Transverse colon (tissue), 4 donors: ENCODE measurements around the gene KCNH1. TPM values are rescaled to one million over a fixed set of nuclear protein-coding genes. Genes with fewer than 3 reads are reported as not detected.

Source experiments
- DNase-seq: peaks from one replicate; pipeline ENCODE4 v3.0.0-alpha.2; 2019
- H3K27ac ChIP-seq, 4 donors: fragments of 200-600 bp; sonication (generic); 2 replicates each; pipeline ENCODE4 v1.5.1; 2016 to 2018; ENCODE audit warnings: inconsistent platforms in 4 of 4
- H3K27me3 ChIP-seq: fragments of 200-600 bp; sonication (generic); 2 replicates; pipeline ENCODE4 v1.5.1; 2017; ENCODE audit warnings: inconsistent platforms
- H3K36me3 ChIP-seq, 4 donors: fragments of 200-600 bp; sonication (generic); 2 replicates each; pipeline ENCODE4 v1.5.1; 2017 to 2019; ENCODE audit warnings: inconsistent platforms in 4 of 4
- H3K4me1 ChIP-seq, 4 donors: fragments of 200-600 bp; sonication (generic); 2 replicates each; pipeline ENCODE4 v1.5.1; 2017 to 2020; ENCODE audit warnings: inconsistent platforms in 4 of 4
- H3K4me3 ChIP-seq, 4 donors: fragments of 200-600 bp; sonication (generic); 1 replicate in 1 of 4; 2 replicates in 3 of 4; pipeline versions ENCODE4 v1.5.1 to v1.6.1; 2017 to 2019; ENCODE audit warnings: inconsistent platforms in 4 of 4
- H3K9me3 ChIP-seq, 2 donors: fragments of 200-600 bp; sonication (generic); 2 replicates each; pipeline ENCODE4 v1.5.1; 2017 to 2019; ENCODE audit warnings: inconsistent platforms in 2 of 2
- CTCF ChIP-seq, 5 experiments: fragments of 200-600 bp in 3 of 5; fragments of 450-650 bp in 2 of 5; sonication (generic) in 3 of 5; IDR thresholded peaks; 1 replicate in 2 of 5; 2 replicates in 3 of 5; pipeline ENCODE4 v1.5.1; 2016 to 2017; ENCODE audit warnings: antibody characterized with exemption in 5 of 5, inconsistent platforms in 3 of 5, mild to moderate bottlenecking in 2 of 5, moderate library complexity in 1 of 5
- EP300 ChIP-seq: sonication (generic); formaldehyde crosslinking; IDR thresholded peaks from one replicate; pipeline ENCODE4 v1.6.1; 2017; ENCODE audit warnings: antibody characterized with exemption, low read depth
- POLR2A ChIP-seq: fragments of 450-650 bp; IDR thresholded peaks from one replicate; pipeline ENCODE4 v1.6.1; 2016; ENCODE audit warnings: antibody characterized with exemption, mild to moderate bottlenecking, moderate library complexity
- POLR2AphosphoS5 ChIP-seq, 3 donors: sonication (generic); formaldehyde crosslinking; IDR thresholded peaks; one replicate each; pipeline ENCODE4 v1.6.1; 2016; ENCODE audit warnings: antibody characterized with exemption in 3 of 3
- WGBS, 2 donors: methylation state at CpG; one replicate each; pipeline ENCODE4 v1.1.5; 2018; ENCODE audit warnings: low coverage in 1 of 2; 5-methylcytosine and 5-hydroxymethylcytosine counted together
- in situ Hi-C, 4 donors: fragments of 200-750 bp; cut with MboI; loops; one replicate each; pipeline versions ENCODE4 v1.15.0 to v1.15.1; 2017; ENCODE audit warnings: low sequenced_read_pairs in 3 of 4, low pct_ligation_motif_present in 1 of 4, low pct_unique_long_range_greater_than_20kb in 1 of 4
- intact Hi-C: fragments of 100-400 bp; cut with DNase I; formaldehyde crosslinking; loops from one replicate; pipeline ENCODE4 v1.15.1; 2023; ENCODE audit warnings: low total_unique reads
- total RNA-seq, 4 donors: library from RNA; depleted of rRNA; stranded (reverse); fragments of >200 nt; gene quantifications; one replicate each; pipeline ENCODE4 v1.1.0, GENCODE V29; 2016

The KCNH1 gene
- total RNA-seq, 4 donors from 2014 or later, result 0.55 to 9.4 (median 2.2) TPM

GRCh38 chr1:210944252-210944651 lies 189.7 kb downstream of the KCNH1 start:
- WGBS, 2 donors, result 18% methylated on average over 2 of the region's 2 CpGs; no CpG with 5 or more reads in 1 of the 2 donors
- H3K9me3 ChIP-seq, result no peaks in the 10 kb centered on the region
- DNase-seq, result no peak

GRCh38 chr1:210942513-210942912 lies 191.4 kb downstream of the KCNH1 start:
- in situ Hi-C loops, result no loop called here

More at GRCh38 chr1:210944252-210944651, 189.7 kb downstream of the KCNH1 start:
- TF ChIP-seq CTCF (IDR thresholded peaks at IDR 0.05), result no peak
- TF ChIP-seq EP300, result no peak
- TF ChIP-seq POLR2A, result no peak
- no peak for TF ChIP-seq POLR2AphosphoS5 (IDR thresholded peaks at IDR 0.05)
- Histone ChIP-seq H3K27me3 (no peaks in the 10 kb centered on the region), H3K4me1 (no peaks in the 10 kb centered on the region), H3K27ac (no peak overlapping the region), H3K4me3 (no peak overlapping the region), H3K36me3 (no peaks in the 10 kb centered on the region)
- in situ Hi-C loops, result no loop called here
- intact Hi-C loops, result no loop called here

GRCh38 chr1:210940081-210940617 lies 193.8 kb downstream of the KCNH1 start:
- in situ Hi-C loops (no loop called here), intact Hi-C loops (no loop called here)
- no peaks in the 10 kb centered on the region for H3K27me3 ChIP-seq
- no peaks in the 10 kb centered on the region for H3K36me3 ChIP-seq
- no peak overlapping the region for H3K27ac ChIP-seq
- no peaks in the 10 kb centered on the region for H3K4me1 ChIP-seq
- no peak for DNase-seq
- H3K4me3 ChIP-seq, result no peak overlapping the region
- no peaks in the 10 kb centered on the region for H3K9me3 ChIP-seq
- 65% methylated on average over 1 of the region's 1 CpG; no CpG with 5 or more reads in 1 of the 2 donors for WGBS, 2 donors
- TF ChIP-seq POLR2A (no peak), CTCF (IDR thresholded peaks at IDR 0.05) (no peak), EP300 (no peak), POLR2AphosphoS5 (IDR thresholded peaks at IDR 0.05) (no peak)

More at GRCh38 chr1:210942513-210942912, 191.4 kb downstream of the KCNH1 start:
- TF ChIP-seq EP300 (no peak), POLR2A (no peak), POLR2AphosphoS5 (IDR thresholded peaks at IDR 0.05) (no peak), CTCF (IDR thresholded peaks at IDR 0.05) (no peak)
- H3K36me3 ChIP-seq, result no peaks in the 10 kb centered on the region
- no peak overlapping the region for H3K27ac ChIP-seq
- no peaks in the 10 kb centered on the region for H3K9me3 ChIP-seq
- WGBS, 2 donors, result 62 to 71% methylated on average over 2 of the region's 2 CpGs
- H3K4me3 ChIP-seq, result no peak overlapping the region
- no peaks in the 10 kb centered on the region for H3K4me1 ChIP-seq
- DNase-seq, result no peak
- H3K27me3 ChIP-seq, result no peaks in the 10 kb centered on the region
- intact Hi-C loops, result no loop called here

- in situ Hi-C loops, result no loop called here
- DNase-seq, result no peak
- no peaks in the 10 kb centered on the region for H3K9me3 ChIP-seq
- 58 to 72% methylated on average over 3 of the region's 3 CpGs for WGBS, 2 donors
- intact Hi-C loops, result no loop called here
- H3K27me3 ChIP-seq, result no peaks in the 10 kb centered on the region
- TF ChIP-seq EP300, result no peak
- TF ChIP-seq CTCF (IDR thresholded peaks at IDR 0.05), result no peak
- TF ChIP-seq POLR2AphosphoS5 (IDR thresholded peaks at IDR 0.05), result no peak
- TF ChIP-seq POLR2A, result no peak
- no peaks in the 10 kb centered on the region for H3K36me3 ChIP-seq
- H3K4me1 ChIP-seq, result no peaks in the 10 kb centered on the region
- H3K4me3 ChIP-seq, result no peak overlapping the region
- no peak overlapping the region for H3K27ac ChIP-seq
These were observed 195.5 kb downstream of the KCNH1 start for GRCh38 chr1:210938416-210938925.
